Thyroid gland (tissue), 4 donors: ENCODE measurements around the gene TSEN34. TPM values are rescaled to one million over a fixed set of nuclear protein-coding genes. Genes with fewer than 3 reads are reported as not detected.

ENCODE experiments used
- DNase-seq, 2 donors: peaks; one replicate each; pipeline ENCODE4 v3.0.0-alpha.2; 2019
- H3K27ac ChIP-seq, 3 donors: fragments of 200-600 bp; sonication (generic); 1 replicate in 2 of 3; 2 replicates in 1 of 3; pipeline ENCODE4 v1.5.1; 2016 to 2019; ENCODE audit warnings: mild to moderate bottlenecking in 1 of 3, moderate library complexity in 1 of 3
- H3K27me3 ChIP-seq: fragments of 200-600 bp; sonication (generic); one replicate; pipeline ENCODE4 v1.5.1; 2019
- H3K36me3 ChIP-seq, 2 donors: fragments of 200-600 bp; sonication (generic); one replicate each; pipeline ENCODE4 v1.5.1; 2016 to 2019
- H3K4me1 ChIP-seq, 2 donors: fragments of 200-600 bp; sonication (generic); one replicate each; pipeline ENCODE4 v1.5.1; 2017 to 2019
- H3K4me3 ChIP-seq, 3 donors: fragments of 200-600 bp; sonication (generic); replicated peaks in 1 of 3; 1 replicate in 2 of 3; 2 replicates in 1 of 3; pipeline ENCODE4 v1.5.1; 2016; ENCODE audit warnings: mild to moderate bottlenecking in 1 of 3
- H3K9me3 ChIP-seq: fragments of 200-600 bp; sonication (generic); one replicate; pipeline ENCODE4 v1.5.1; 2017
- CTCF ChIP-seq, 6 experiments: fragments of 200-600 bp in 3 of 6; fragments of 450-650 bp in 3 of 6; sonication (generic) in 3 of 6; IDR thresholded peaks; one replicate each; pipeline ENCODE4 v1.5.1; 2016 to 2019; ENCODE audit warnings: antibody characterized with exemption in 6 of 6, mild to moderate bottlenecking in 2 of 6, inconsistent platforms in 1 of 6, moderate library complexity in 1 of 6
- POLR2A ChIP-seq, 2 donors: fragments of 450-650 bp; IDR thresholded peaks; one replicate each; pipeline ENCODE4 v1.6.1; 2017; ENCODE audit warnings: antibody characterized with exemption in 2 of 2, mild to moderate bottlenecking in 2 of 2, moderate library complexity in 1 of 2
- WGBS, 2 donors: methylation state at CpG; one replicate each; pipeline ENCODE4 v1.1.5; 2017; 5-methylcytosine and 5-hydroxymethylcytosine counted together
- intact Hi-C: fragments of 100-400 bp; cut with DNase I; formaldehyde crosslinking; loops from one replicate; pipeline ENCODE4 v1.15.1; 2023
- total RNA-seq, 4 donors: library from RNA; depleted of rRNA; stranded (reverse); fragments of >200 nt; gene quantifications; one replicate each; pipeline ENCODE4 v1.2.3, GENCODE V29; 2016

TSEN34 gene
- total RNA-seq, 4 donors from 2014 or later, result 58.1 to 102 (median 82.0) TPM

DNA sequence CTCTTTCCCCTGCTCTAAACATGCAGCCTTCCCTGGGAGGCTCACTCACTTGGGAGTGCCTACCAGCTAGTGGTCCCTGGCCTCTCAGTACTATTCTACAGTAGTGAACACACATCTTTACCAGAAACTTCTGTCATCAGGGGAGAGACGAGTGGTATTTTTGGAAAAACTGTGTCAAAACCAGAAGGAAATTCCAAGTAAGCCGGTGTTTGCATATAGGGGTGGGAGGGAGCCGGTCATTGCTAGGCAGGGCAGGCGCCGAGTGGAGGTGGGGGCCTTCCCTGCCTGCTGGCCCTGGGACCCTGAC lies 16.5 kb downstream of the TSEN34 start:
- Histone ChIP-seq H3K4me1 (peaks cover 14 to 40% of the 10 kb centered on the region in 2 donors), H3K9me3 (no peaks in the 10 kb centered on the region), H3K36me3 (peaks cover 48 to 56% of the 10 kb centered on the region in 2 donors), H3K27me3 (no peaks in the 10 kb centered on the region), H3K4me3 (no peak overlapping the region), H3K27ac (peak overlapping the region in 1 of 3 donors; percentile 19)
- TF ChIP-seq POLR2A (IDR thresholded peaks at IDR 0.05), result no peak
- no peak for TF ChIP-seq CTCF (IDR thresholded peaks at IDR 0.05)
- no peak for DNase-seq
- 76 to 88% methylated on average over 5 of the region's 5 CpGs for WGBS, 2 donors
- intact Hi-C loops, result no loop called here

- Histone ChIP-seq H3K36me3 (peaks cover 43 to 51% of the 10 kb centered on the region in 2 donors), H3K27ac (peak overlapping the region in 1 of 3 donors; percentile 24), H3K4me3 (no peak overlapping the region), H3K9me3 (no peaks in the 10 kb centered on the region), H3K27me3 (no peaks in the 10 kb centered on the region), H3K4me1 (peaks cover 8 to 34% of the 10 kb centered on the region in 2 donors)
- 81 to 86% methylated on average over 18 of the region's 18 CpGs for WGBS, 2 donors
- TF ChIP-seq POLR2A (IDR thresholded peaks at IDR 0.05), result no peak
- TF ChIP-seq CTCF (IDR thresholded peaks at IDR 0.05), result no peak
- DNase-seq, result peak in 1 of 2 donors; percentile 24
- intact Hi-C loops, result no loop called here
Observed at GRCh38 chr19:54207983-54208783, 17.1 kb downstream of the TSEN34 start.

- Histone ChIP-seq H3K4me1 (peaks cover 7 to 32% of the 10 kb centered on the region in 2 donors), H3K9me3 (no peaks in the 10 kb centered on the region), H3K4me3 (no peak overlapping the region), H3K27me3 (no peaks in the 10 kb centered on the region), H3K36me3 (peaks cover 37 to 45% of the 10 kb centered on the region in 2 donors), H3K27ac (peak overlapping the region in 1 of 3 donors; percentile 77)
- DNase-seq, result no peak
- TF ChIP-seq CTCF (IDR thresholded peaks at IDR 0.05) (no peak), POLR2A (IDR thresholded peaks at IDR 0.05) (no peak)
- intact Hi-C loops, result no loop called here
- WGBS, 2 donors, result 79 to 88% methylated on average over 8 of the region's 8 CpGs
Observed at GRCh38 chr19:54208784-54209057, 17.6 kb downstream of the TSEN34 start.

- no peak overlapping the region for H3K4me3 ChIP-seq
- H3K36me3 ChIP-seq, result peaks cover 36 to 40% of the 10 kb centered on the region in 2 donors
- peaks cover 7 to 32% of the 10 kb centered on the region in 2 donors for H3K4me1 ChIP-seq
- no peak for DNase-seq
- TF ChIP-seq CTCF (IDR thresholded peaks at IDR 0.05) (no peak), POLR2A (IDR thresholded peaks at IDR 0.05) (no peak)
- no peaks in the 10 kb centered on the region for H3K9me3 ChIP-seq
- H3K27me3 ChIP-seq, result no peaks in the 10 kb centered on the region
- intact Hi-C loops, result no loop called here
- 61 to 66% methylated on average over 10 of the region's 24 CpGs for WGBS, 2 donors
- H3K27ac ChIP-seq, result peak overlapping the region; percentile 17 to 77 (median 62)
Observed at GRCh38 chr19:54209058-54209810, 18.1 kb downstream of the TSEN34 start.
